H9 (cell line): Measurements from ENCODE around the gene GPD2. TPM values are rescaled to one million over a fixed set of nuclear protein-coding genes. Genes with fewer than 3 reads are reported as not detected.

Experiments used
- DNase-seq: peaks from one replicate; pipeline ENCODE4 v3.0.0-alpha.2; 2017
- H2AFZ ChIP-seq: one replicate; pipeline ENCODE4 v1.6.1; 2013; ENCODE audit warnings: mild to moderate bottlenecking, low read length, control low read depth, moderate library complexity
- H2AK5ac ChIP-seq: 2 replicates; pipeline ENCODE4 v1.6.1; 2013; ENCODE audit warnings: low read length, control low read depth, mixed read lengths; ENCODE audit not compliant: insufficient read length
- H2BK120ac ChIP-seq: one replicate; pipeline ENCODE4 v1.6.1; 2013; ENCODE audit warnings: low read depth, mild to moderate bottlenecking, low read length, control low read depth, inconsistent platforms; ENCODE audit not compliant: poor library complexity, severe bottlenecking
- H2BK12ac ChIP-seq: 2 replicates; pipeline ENCODE4 v1.6.1; 2013; ENCODE audit warnings: low read length, control low read depth, mixed read lengths, low read depth; ENCODE audit not compliant: insufficient read length
- H2BK15ac ChIP-seq: 2 replicates; pipeline ENCODE4 v1.6.1; 2013; ENCODE audit warnings: low read depth, low read length, control low read depth
- H2BK20ac ChIP-seq: one replicate; pipeline ENCODE4 v1.6.1; 2013; ENCODE audit warnings: low read depth, mild to moderate bottlenecking, low read length, control low read depth, inconsistent platforms; ENCODE audit not compliant: poor library complexity, severe bottlenecking
- H2BK5ac ChIP-seq: 2 replicates; pipeline ENCODE4 v1.6.1; 2013; ENCODE audit warnings: low read length, control low read depth, mixed read lengths; ENCODE audit not compliant: insufficient read length
- H3K14ac ChIP-seq: 2 replicates; pipeline ENCODE4 v1.6.1; 2013; ENCODE audit warnings: low read length, control low read depth; ENCODE audit not compliant: insufficient read depth
- H3K18ac ChIP-seq: 2 replicates; pipeline ENCODE4 v1.6.1; 2013; ENCODE audit warnings: low read depth, mild to moderate bottlenecking, mixed read lengths, low read length, control low read depth; ENCODE audit not compliant: insufficient read length
- H3K23ac ChIP-seq: 2 replicates; pipeline ENCODE4 v1.6.1; 2013; ENCODE audit warnings: low read length, control low read depth, mixed read lengths, low read depth; ENCODE audit not compliant: insufficient read length
- H3K23me2 ChIP-seq: 2 replicates; pipeline ENCODE4 v1.6.1; 2013; ENCODE audit warnings: low read depth, mild to moderate bottlenecking, mixed read lengths, low read length, control low read depth; ENCODE audit not compliant: insufficient read length, poor library complexity, severe bottlenecking
- H3K27ac ChIP-seq: 2 replicates; pipeline ENCODE4 v1.5.1; 2013; ENCODE audit warnings: low read length, control low read depth, mixed read lengths, low read depth; ENCODE audit not compliant: insufficient read length
- H3K27me3 ChIP-seq: 2 replicates; pipeline ENCODE4 v1.6.1; 2013; ENCODE audit warnings: low read length, control low read depth, inconsistent platforms; ENCODE audit not compliant: insufficient read depth
- H3K4ac ChIP-seq: 2 replicates; pipeline ENCODE4 v1.6.1; 2013; ENCODE audit warnings: low read depth, mild to moderate bottlenecking, control low read depth, inconsistent platforms, low read length, moderate library complexity
- H3K4me1 ChIP-seq: 2 replicates; pipeline ENCODE4 v1.6.1; 2013; ENCODE audit warnings: low read length, control low read depth, inconsistent platforms; ENCODE audit not compliant: insufficient read depth
- H3K4me2 ChIP-seq: 2 replicates; pipeline ENCODE4 v1.6.1; 2013; ENCODE audit warnings: low read length, control low read depth, mixed read lengths; ENCODE audit not compliant: insufficient read length, insufficient read depth
- H3K56ac ChIP-seq: 2 replicates; pipeline ENCODE4 v1.6.1; 2013; ENCODE audit warnings: low read depth, mild to moderate bottlenecking, mixed read lengths, low read length, control low read depth; ENCODE audit not compliant: insufficient read length
- H3K79me1 ChIP-seq: 2 replicates; pipeline ENCODE4 v1.6.1; 2013; ENCODE audit warnings: low read depth, mild to moderate bottlenecking, moderate library complexity, low read length, control low read depth, inconsistent platforms; ENCODE audit not compliant: insufficient read depth, poor library complexity, severe bottlenecking
- H3K79me2 ChIP-seq: 2 replicates; pipeline ENCODE4 v1.6.1; 2013; ENCODE audit warnings: low read length, control low read depth, inconsistent platforms; ENCODE audit not compliant: insufficient read depth
- H3K9ac ChIP-seq: 2 replicates; pipeline ENCODE4 v1.6.1; 2013; ENCODE audit warnings: low read length, control low read depth, mixed read lengths; ENCODE audit not compliant: insufficient read length; ENCODE audit errors: extremely low read depth
- H3K9me3 ChIP-seq: one replicate; pipeline ENCODE4 v1.6.1; 2013; ENCODE audit warnings: low read depth, low read length, inconsistent platforms; ENCODE audit not compliant: control insufficient read depth
- H3T11ph ChIP-seq: one replicate; pipeline ENCODE4 v1.6.1; 2013; ENCODE audit warnings: mild to moderate bottlenecking, low read length, control low read depth, inconsistent platforms
- H4K20me1 ChIP-seq: one replicate; pipeline ENCODE4 v1.6.1; 2013; ENCODE audit not compliant: control insufficient read depth, insufficient read length, insufficient read depth
- H4K5ac ChIP-seq: 2 replicates; pipeline ENCODE4 v1.6.1; 2013; ENCODE audit warnings: low read depth, mild to moderate bottlenecking, mixed read lengths, low read length, control low read depth; ENCODE audit not compliant: insufficient read length
- H4K8ac ChIP-seq: replicated peaks from 2 replicates; pipeline ENCODE4 v1.6.1; 2013; ENCODE audit warnings: low read length, control low read depth, mixed read lengths, low read depth; ENCODE audit not compliant: insufficient read length
- H4K91ac ChIP-seq: 2 replicates; pipeline ENCODE4 v1.6.1; 2013; ENCODE audit warnings: low read depth, mild to moderate bottlenecking, moderate library complexity, mixed read lengths, low read length, control low read depth; ENCODE audit not compliant: insufficient read length
- H3K27ac Mint-ChIP-seq, 3 experiments: 2 replicates in 2 of 3; 3 replicates in 1 of 3; pipeline ENCODE4 v1.8.0; 2020 to 2021; ENCODE audit warnings: mixed read lengths in 3 of 3, mild to moderate bottlenecking in 1 of 3, moderate library complexity in 1 of 3
- H3K27me3 Mint-ChIP-seq: 2 replicates; pipeline ENCODE4 v1.8.0; 2021; ENCODE audit warnings: low read depth, mild to moderate bottlenecking, moderate library complexity, mixed read lengths
- H3K36me3 Mint-ChIP-seq, 3 experiments: 2 replicates in 2 of 3; 3 replicates in 1 of 3; pipeline ENCODE4 v1.8.0; 2020 to 2021; ENCODE audit warnings: low read depth in 3 of 3, mixed read lengths in 3 of 3; ENCODE audit not compliant: insufficient read depth in 1 of 3
- H3K4me1 Mint-ChIP-seq, 2 experiments: 2 replicates each; pipeline ENCODE4 v1.8.0; 2020; ENCODE audit warnings: mixed read lengths in 2 of 2
- H3K4me3 Mint-ChIP-seq, 2 experiments: 2 replicates in 1 of 2; 3 replicates in 1 of 2; pipeline ENCODE4 v1.8.0; 2020 to 2021; ENCODE audit warnings: mild to moderate bottlenecking in 2 of 2, mixed read lengths in 2 of 2, moderate library complexity in 1 of 2
- H3K9me3 Mint-ChIP-seq, 2 experiments: 2 replicates in 1 of 2; 3 replicates in 1 of 2; pipeline ENCODE4 v1.8.0; 2020; ENCODE audit warnings: mild to moderate bottlenecking in 2 of 2, mixed read lengths in 2 of 2, moderate library complexity in 1 of 2
- WGBS: extraction: QIAGEN DNeasy Blood & Tissue Kit; methylation state at CpG from one replicate; pipeline ENCODE4 v1.1.7; 2013; ENCODE audit warnings: missing lambda C conversion rate, low lambda C conversion rate, mixed read lengths; ENCODE audit not compliant: insufficient read length; ENCODE audit errors: extremely low coverage; 5-methylcytosine and 5-hydroxymethylcytosine counted together
- total RNA-seq: library from RNA; stranded (reverse); gene quantifications from 2 replicates; pipeline ENCODE4 v1.2.1, GENCODE V29; 2021
- TF ChIP-seq, protein P1 (sequence below): fragments of 200-600 bp; sonication (generic); conservative IDR thresholded peaks from 3 replicates; pipeline ENCODE4 v1.8.0; 2021; ENCODE audit warnings: antibody characterized with exemption, mild to moderate bottlenecking

The GPD2 gene
- total RNA-seq, 1 experiment from 2014 or later, result 46.0 TPM

DNA sequence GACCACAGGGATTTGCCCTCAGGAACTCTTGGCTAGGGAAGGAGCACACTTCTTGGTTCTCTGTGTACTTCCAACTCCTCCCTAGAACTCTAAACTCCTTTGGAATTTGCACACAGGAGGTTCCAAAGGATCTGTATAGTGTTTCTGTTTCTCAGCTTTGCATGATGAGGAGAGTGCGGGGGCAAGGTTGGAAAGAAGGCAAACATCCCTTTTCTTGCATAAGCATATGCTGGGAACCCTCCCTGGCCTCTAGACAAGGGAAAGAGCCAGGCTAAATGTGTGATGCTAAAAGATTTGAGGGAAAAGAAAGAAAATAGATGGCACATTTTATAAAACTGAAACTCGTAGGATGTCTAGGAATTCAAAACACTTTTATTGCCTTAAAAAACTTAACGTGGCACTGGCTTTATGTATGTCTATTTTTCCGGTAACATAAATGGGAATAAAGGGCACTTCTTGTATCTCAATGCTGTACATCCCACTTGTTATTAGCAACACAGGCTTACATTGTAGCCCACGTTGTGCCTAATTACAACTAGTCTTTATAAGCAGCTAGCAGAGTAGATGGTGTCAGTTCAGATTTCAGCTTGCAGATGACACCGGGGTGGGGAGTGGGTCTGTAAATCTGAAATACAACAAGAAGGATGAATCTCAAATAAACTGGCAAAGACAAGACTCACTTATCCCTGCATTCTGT lies 165.8 kb downstream of the GPD2 start:
- Histone ChIP-seq H3K14ac (no peak overlapping the region), H2AFZ (no peak overlapping the region), H3K9ac (no peak overlapping the region), H4K5ac (no peak overlapping the region), H2AK5ac (no peak overlapping the region), H3K79me2 (no peaks in the 10 kb centered on the region), H4K8ac (no peak overlapping the region), H3K18ac (no peak overlapping the region), H3K4ac (no peak overlapping the region), H2BK15ac (no peak overlapping the region), H3K23me2 (no peaks in the 10 kb centered on the region), H3T11ph (no peak overlapping the region), H2BK5ac (no peak overlapping the region), H2BK20ac (no peak overlapping the region), H3K79me1 (no peaks in the 10 kb centered on the region), H4K91ac (no peak overlapping the region), H3K9me3 (no peaks in the 10 kb centered on the region), H3K4me2 (no peak overlapping the region), H3K4me1 (no peaks in the 10 kb centered on the region; the same call in 1 of the 2 replicates), H3K56ac (no peak overlapping the region), H3K27ac (no peak overlapping the region), H4K20me1 (no peaks in the 10 kb centered on the region), H3K27me3 (no peaks in the 10 kb centered on the region), H3K23ac (no peak overlapping the region), H2BK12ac (no peak overlapping the region), H2BK120ac (no peak overlapping the region)
- no peaks in the 10 kb centered on the region for H3K27me3 Mint-ChIP-seq
- no CpG with 5 or more reads among the region's 6 CpGs for WGBS
- DNase-seq, result no peak
- H3K36me3 Mint-ChIP-seq, result no peaks in the 10 kb centered on the region; a peak in 1 of 7 replicates
- TF ChIP-seq, protein P1, sequence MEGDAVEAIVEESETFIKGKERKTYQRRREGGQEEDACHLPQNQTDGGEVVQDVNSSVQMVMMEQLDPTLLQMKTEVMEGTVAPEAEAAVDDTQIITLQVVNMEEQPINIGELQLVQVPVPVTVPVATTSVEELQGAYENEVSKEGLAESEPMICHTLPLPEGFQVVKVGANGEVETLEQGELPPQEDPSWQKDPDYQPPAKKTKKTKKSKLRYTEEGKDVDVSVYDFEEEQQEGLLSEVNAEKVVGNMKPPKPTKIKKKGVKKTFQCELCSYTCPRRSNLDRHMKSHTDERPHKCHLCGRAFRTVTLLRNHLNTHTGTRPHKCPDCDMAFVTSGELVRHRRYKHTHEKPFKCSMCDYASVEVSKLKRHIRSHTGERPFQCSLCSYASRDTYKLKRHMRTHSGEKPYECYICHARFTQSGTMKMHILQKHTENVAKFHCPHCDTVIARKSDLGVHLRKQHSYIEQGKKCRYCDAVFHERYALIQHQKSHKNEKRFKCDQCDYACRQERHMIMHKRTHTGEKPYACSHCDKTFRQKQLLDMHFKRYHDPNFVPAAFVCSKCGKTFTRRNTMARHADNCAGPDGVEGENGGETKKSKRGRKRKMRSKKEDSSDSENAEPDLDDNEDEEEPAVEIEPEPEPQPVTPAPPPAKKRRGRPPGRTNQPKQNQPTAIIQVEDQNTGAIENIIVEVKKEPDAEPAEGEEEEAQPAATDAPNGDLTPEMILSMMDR, result no peak
- peaks cover 15 to 29% of the 10 kb centered on the region in 2 experiments for H3K4me1 Mint-ChIP-seq
- no peaks in the 10 kb centered on the region; a peak in 1 of 5 replicates for H3K9me3 Mint-ChIP-seq
- H3K4me3 Mint-ChIP-seq, result no peak overlapping the region
- no peak overlapping the region for H3K27ac Mint-ChIP-seq
